Measurements from ENCODE around the gene MOGAT1.
"Not testable (repeated sequence)": the region's sequence is repeated elsewhere in the genome, so short reads cannot be mapped to it uniquely, and the experiment has no call there.

MOGAT1 gene

GRCh38 chr2:222752746-222753145, 81.3 kb downstream of the MOGAT1 start:
- TF ChIP-seq CTCF (IDR thresholded peaks at IDR 0.05), result no peak
- H3K27ac ChIP-seq, result peak overlapping the region; percentile 49 to 66
- intact Hi-C loops (cut with DNase I; ENCODE audit: low total_unique reads), result no loop called here

GRCh38 chr2:222753251-222753824, 81.9 kb downstream of the MOGAT1 start:
- no peak overlapping the region for H3K4me3 ChIP-seq
- H3K4me1 ChIP-seq, result peaks cover 0 to 22% (median 14%) of the 10 kb centered on the region in 4 donors
- no peaks in the 10 kb centered on the region for H3K27me3 ChIP-seq
- no peaks in the 10 kb centered on the region for H3K36me3 ChIP-seq
- DNase-seq, result no peak
- intact Hi-C loops (cut with DNase I; ENCODE audit: low total_unique reads), result no loop called here
- no peaks in the 10 kb centered on the region for H3K9me3 ChIP-seq
- TF ChIP-seq CTCF (IDR thresholded peaks at IDR 0.05), result no peak
- H3K27ac ChIP-seq, result peak overlapping the region; percentile 49 to 66

More at GRCh38 chr2:222752746-222753145, 81.3 kb downstream of the MOGAT1 start:
- H3K4me3 ChIP-seq, result no peak overlapping the region
- H3K36me3 ChIP-seq, result no peaks in the 10 kb centered on the region
- peaks cover 0 to 22% (median 14%) of the 10 kb centered on the region in 4 donors for H3K4me1 ChIP-seq
- H3K27me3 ChIP-seq, result no peaks in the 10 kb centered on the region
- no peaks in the 10 kb centered on the region for H3K9me3 ChIP-seq
- DNase-seq, result no peak

GRCh38 chr2:222754324-222754930, 83.0 kb downstream of the MOGAT1 start:
- intact Hi-C loops (cut with DNase I; ENCODE audit: low total_unique reads), result no loop called here
- Histone ChIP-seq H3K36me3 (no peaks in the 10 kb centered on the region), H3K27me3 (no peaks in the 10 kb centered on the region), H3K9me3 (no peaks in the 10 kb centered on the region), H3K4me1 (peaks cover 0 to 22% (median 14%) of the 10 kb centered on the region in 4 donors), H3K27ac (peak overlapping the region in 1 of 2 donors; percentile 66), H3K4me3 (no peak overlapping the region)
- no peak for TF ChIP-seq CTCF (IDR thresholded peaks at IDR 0.05)
- DNase-seq, result no peak

GRCh38 chr2:222755593-222755992, 84.1 kb downstream of the MOGAT1 start:
- intact Hi-C loops (cut with DNase I; ENCODE audit: low total_unique reads); DNase-seq; H3K36me3 ChIP-seq; H3K27me3 ChIP-seq; H3K9me3 ChIP-seq; H3K4me3 ChIP-seq; H3K27ac ChIP-seq: not testable (repeated sequence)
- peaks cover 0 to 22% (median 14%) of the 10 kb centered on the region in 4 donors for H3K4me1 ChIP-seq

- Histone ChIP-seq H3K4me3 (no peak overlapping the region), H3K36me3 (no peaks in the 10 kb centered on the region), H3K27me3 (no peaks in the 10 kb centered on the region), H3K27ac (no peak overlapping the region), H3K9me3 (no peaks in the 10 kb centered on the region), H3K4me1 (peaks cover 0 to 22% (median 14%) of the 10 kb centered on the region in 4 donors)
- no peak for TF ChIP-seq CTCF (IDR thresholded peaks at IDR 0.05)
- no peak for DNase-seq
- intact Hi-C loops (cut with DNase I; ENCODE audit: low total_unique reads), result no loop called here
These were observed 84.9 kb downstream of the MOGAT1 start for GRCh38 chr2:222756362-222756831.

GRCh38 chr2:222756951-222757650, 85.6 kb downstream of the MOGAT1 start:
- Histone ChIP-seq H3K27ac (no peak overlapping the region), H3K4me3 (no peak overlapping the region), H3K36me3 (no peaks in the 10 kb centered on the region), H3K27me3 (no peaks in the 10 kb centered on the region), H3K4me1 (peaks cover 0 to 22% (median 14%) of the 10 kb centered on the region in 4 donors), H3K9me3 (no peaks in the 10 kb centered on the region)
- intact Hi-C loops (cut with DNase I; ENCODE audit: low total_unique reads), result no loop called here
- no peak for TF ChIP-seq CTCF (IDR thresholded peaks at IDR 0.05)
- no peak for DNase-seq

All from tibial artery (tissue), 4 donors.